Large intestine (tissue), 3 donors: ENCODE results near the gene UGT1A7. TPM values are rescaled to one million over a fixed set of nuclear protein-coding genes. Genes with fewer than 3 reads are reported as not detected.
A peak's percentile ranks its signal among the peaks of the same experiment; 100 is the strongest.
"Not testable (repeated sequence)": the region's sequence is repeated elsewhere in the genome, so short reads cannot be mapped to it uniquely, and the experiment has no call there.

Source experiments
- DNase-seq, 2 donors: peaks; one replicate each; pipeline versions ENCODE4 v3.0.0 to v3.0.0-alpha.2; 2013
- H3K27ac ChIP-seq: one replicate; pipeline ENCODE4 v1.5.1; 2013; ENCODE audit warnings: low read length
- H3K27me3 ChIP-seq: 2 replicates; pipeline ENCODE4 v1.6.1; 2013; ENCODE audit warnings: low read length; ENCODE audit not compliant: control insufficient read depth, insufficient read depth
- H3K36me3 ChIP-seq: 2 replicates; pipeline ENCODE4 v1.6.1; 2013; ENCODE audit warnings: low read length; ENCODE audit not compliant: control insufficient read depth, insufficient read depth
- H3K4me1 ChIP-seq: one replicate; pipeline ENCODE4 v1.6.1; 2013; ENCODE audit warnings: low read length; ENCODE audit not compliant: control insufficient read depth, insufficient read depth
- H3K4me3 ChIP-seq: one replicate; pipeline ENCODE4 v1.5.1; 2013; ENCODE audit warnings: low read length
- H3K9me3 ChIP-seq: one replicate; pipeline ENCODE4 v1.6.1; 2013; ENCODE audit warnings: mild to moderate bottlenecking, low read depth, low read length, moderate library complexity; ENCODE audit not compliant: control insufficient read depth
- WGBS: methylation state at CpG from one replicate; pipeline ENCODE4 v1.1.5; 2013; ENCODE audit warnings: low lambda C conversion rate; ENCODE audit not compliant: insufficient coverage; 5-methylcytosine and 5-hydroxymethylcytosine counted together
- polyA plus RNA-seq: library from polyadenylated mRNA; unstranded; fragments of 120-200 nt; gene quantifications from one replicate; pipeline ENCODE4 v1.2.1, GENCODE V29; 2013

Gene UGT1A7
- polyA plus RNA-seq, 1 donor: not detected

- Histone ChIP-seq H3K9me3 (peaks cover 12% of the 10 kb centered on the region), H3K27ac (peak overlapping the region; percentile 35), H3K4me1 (peaks cover 12% of the 10 kb centered on the region)
- not testable (repeated sequence) for DNase-seq, H3K27me3 ChIP-seq, H3K36me3 ChIP-seq, H3K4me3 ChIP-seq
- no CpG with 5 or more reads among the region's 2 CpGs for WGBS
Measured at GRCh38 chr2:233745838-233746237, 64.1 kb downstream of the UGT1A7 start.

DNA sequence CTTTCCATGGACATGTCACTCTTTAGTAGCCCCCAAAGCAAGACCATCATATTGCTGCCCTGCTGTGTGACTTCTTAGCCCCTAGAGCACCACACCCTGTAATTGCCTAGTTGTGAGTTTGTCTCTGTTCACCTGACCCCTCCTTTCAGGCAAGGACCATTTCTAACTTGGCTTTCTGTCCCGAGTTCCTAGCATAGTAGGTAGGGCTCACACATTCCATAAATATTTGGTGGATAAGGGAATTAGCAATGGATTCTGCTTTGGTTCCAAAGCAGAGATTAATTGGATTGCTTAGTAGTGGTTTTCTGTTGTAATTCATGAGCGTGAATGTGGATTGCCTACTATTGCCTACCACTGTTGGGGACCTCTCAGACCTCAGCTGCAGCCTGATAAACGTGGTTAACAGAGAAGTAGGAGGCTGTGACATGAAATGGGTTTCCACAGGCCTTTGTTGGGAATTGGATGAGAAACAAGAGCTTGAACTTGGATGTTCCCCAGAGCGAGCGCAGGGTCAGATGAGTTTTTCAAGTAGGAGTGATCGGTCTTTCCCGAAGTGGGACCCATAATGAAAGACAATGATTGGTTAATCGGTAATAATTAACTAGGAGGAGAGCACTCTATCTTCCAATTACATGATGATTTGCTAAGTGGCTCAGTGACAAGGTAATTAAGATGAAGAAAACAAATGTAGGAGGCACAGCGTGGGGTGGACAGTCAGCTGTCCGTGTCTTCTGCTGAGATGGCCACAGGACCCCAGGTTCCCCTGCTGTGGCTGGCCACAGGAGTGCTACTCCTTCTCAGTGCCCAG lies 65.0 kb downstream of the UGT1A7 start:
- Histone ChIP-seq H3K27ac (no peak overlapping the region), H3K4me1 (peaks cover 12% of the 10 kb centered on the region), H3K36me3 (no peaks in the 10 kb centered on the region), H3K27me3 (no peaks in the 10 kb centered on the region), H3K9me3 (peaks cover 16% of the 10 kb centered on the region), H3K4me3 (no peak overlapping the region)
- DNase-seq: no peak
- no CpG with 5 or more reads among the region's 10 CpGs for WGBS

DNA sequence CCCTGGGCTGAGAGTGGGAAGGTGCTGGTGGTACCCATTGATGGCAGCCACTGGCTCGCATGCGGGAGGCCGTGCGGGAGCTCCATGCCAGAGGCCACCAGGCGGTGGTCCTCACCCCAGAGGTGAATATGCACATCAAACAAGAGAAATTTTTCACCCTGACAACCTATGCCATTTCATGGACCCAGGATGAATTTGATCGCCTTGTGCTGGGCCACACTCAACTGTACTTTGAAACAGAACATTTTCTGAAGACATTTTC lies 65.5 kb downstream of the UGT1A7 start:
- DNase-seq: no peak
- H3K36me3 ChIP-seq: no peaks in the 10 kb centered on the region
- H3K9me3 ChIP-seq: peaks cover 16% of the 10 kb centered on the region
- H3K27me3 ChIP-seq: no peaks in the 10 kb centered on the region
- no peak overlapping the region for H3K4me3 ChIP-seq
- H3K27ac ChIP-seq: no peak overlapping the region
- WGBS: 100% methylated on average over 1 of the region's 6 CpGs
- H3K4me1 ChIP-seq: peaks cover 12% of the 10 kb centered on the region

- H3K27me3 ChIP-seq, H3K36me3 ChIP-seq, H3K4me3 ChIP-seq, DNase-seq, H3K4me1 ChIP-seq, H3K27ac ChIP-seq: not testable (repeated sequence)
- H3K9me3 ChIP-seq: peaks cover 17% of the 10 kb centered on the region
- no CpG with 5 or more reads among the region's 2 CpGs for whole genome bisulfite sequencing
Measured at GRCh38 chr2:233750689-233751088, 69.0 kb downstream of the UGT1A7 start.

GRCh38 chr2:233751212-233752009 lies 69.7 kb downstream of the UGT1A7 start:
- Histone ChIP-seq H3K9me3 (peaks cover 17% of the 10 kb centered on the region), H3K27ac (peak overlapping the region; percentile 41)
- H3K4me1 ChIP-seq, H3K36me3 ChIP-seq, H3K27me3 ChIP-seq, H3K4me3 ChIP-seq: not testable (repeated sequence)
- WGBS: no CpG with 5 or more reads among the region's 2 CpGs
- DNase-seq: peak in 1 of 2 donors; percentile 40

DNA sequence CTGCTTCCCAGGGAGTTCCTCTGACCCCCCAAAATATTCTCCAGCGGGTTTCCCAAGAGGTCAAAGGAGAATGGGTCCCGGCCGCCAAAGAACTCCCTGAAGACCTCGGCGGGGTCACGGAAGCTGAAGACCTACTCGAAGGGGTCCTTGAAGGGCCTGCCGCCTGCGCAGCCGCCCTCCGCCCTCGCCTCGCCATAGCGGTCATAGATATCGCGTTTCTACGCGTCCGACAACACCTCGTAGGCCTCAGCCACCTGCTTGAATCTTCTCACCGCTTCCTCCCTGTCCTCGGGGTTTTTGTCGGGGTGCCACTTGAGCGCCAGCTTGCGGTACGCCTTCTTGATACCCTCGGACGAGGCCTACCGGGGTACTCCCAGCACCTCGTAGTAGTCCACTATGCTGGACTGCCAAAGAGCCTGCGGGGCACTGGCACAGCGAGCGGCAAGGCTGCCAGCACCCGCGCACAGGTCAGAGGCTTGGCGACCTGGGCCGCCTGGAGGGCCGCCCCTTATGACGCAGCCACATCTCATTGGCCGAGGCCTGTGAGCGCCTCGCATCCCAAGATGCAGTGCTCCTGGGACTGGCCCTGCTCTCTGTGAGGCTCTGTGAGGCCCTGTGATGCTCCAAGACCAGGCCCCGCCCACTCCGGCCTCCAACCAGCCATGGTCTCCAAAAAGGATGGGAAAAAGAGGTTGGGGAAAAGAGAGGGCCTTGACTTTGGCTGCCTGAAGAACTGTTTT lies 73.3 kb downstream of the UGT1A7 start:
- Histone ChIP-seq H3K27me3 (no peaks in the 10 kb centered on the region), H3K4me1 (peaks cover 29% of the 10 kb centered on the region), H3K9me3 (peaks cover 16% of the 10 kb centered on the region), H3K27ac (no peak overlapping the region), H3K4me3 (no peak overlapping the region), H3K36me3 (no peaks in the 10 kb centered on the region)
- DNase-seq: no peak
- no CpG with 5 or more reads among the region's 44 CpGs for WGBS

- H3K4me1 ChIP-seq: peaks cover 43% of the 10 kb centered on the region
- peaks cover 14% of the 10 kb centered on the region for H3K9me3 ChIP-seq
- H3K4me3 ChIP-seq: no peak overlapping the region
- no peaks in the 10 kb centered on the region for H3K27me3 ChIP-seq
- no peaks in the 10 kb centered on the region for H3K36me3 ChIP-seq
- H3K27ac ChIP-seq: peak overlapping the region; percentile 77
- WGBS: 17% methylated on average over 2 of the region's 7 CpGs
- peak; percentile 80 to 93 for DNase-seq
Measured at GRCh38 chr2:233756429-233757081, 74.9 kb downstream of the UGT1A7 start.

GRCh38 chr2:233758141-233758540 lies 76.4 kb downstream of the UGT1A7 start:
- H3K36me3 ChIP-seq: no peaks in the 10 kb centered on the region
- peaks cover 48% of the 10 kb centered on the region for H3K4me1 ChIP-seq
- H3K9me3 ChIP-seq: peaks cover 14% of the 10 kb centered on the region
- DNase-seq: peak; percentile 42 to 82
- peak overlapping the region; percentile 77 for H3K27ac ChIP-seq
- no peaks in the 10 kb centered on the region for H3K27me3 ChIP-seq
- no peak overlapping the region for H3K4me3 ChIP-seq

GRCh38 chr2:233758849-233759248 lies 77.1 kb downstream of the UGT1A7 start:
- DNase-seq: peak in 1 of 2 donors; percentile 21
- peaks cover 14% of the 10 kb centered on the region for H3K9me3 ChIP-seq
- no CpG with 5 or more reads among the region's 2 CpGs for WGBS
- peaks cover 55% of the 10 kb centered on the region for H3K4me1 ChIP-seq
- no peak overlapping the region for H3K4me3 ChIP-seq
- peak overlapping the region; percentile 77 for H3K27ac ChIP-seq
- H3K36me3 ChIP-seq: no peaks in the 10 kb centered on the region
- no peaks in the 10 kb centered on the region for H3K27me3 ChIP-seq

- no peak within 1 kb of the TSS for H3K4me3 ChIP-seq
- H3K36me3 ChIP-seq: no peaks in the 10 kb centered on the region
- H3K27ac ChIP-seq: peak within 1 kb of the TSS; percentile 77
- H3K4me1 ChIP-seq: peaks cover 64% of the 10 kb centered on the region
- no peaks in the 10 kb centered on the region for H3K27me3 ChIP-seq
- WGBS: no CpG with 5 or more reads among the region's 6 CpGs
- H3K9me3 ChIP-seq: peaks cover 10% of the 10 kb centered on the region
- DNase-seq: peak; percentile 41 to 85
Measured at GRCh38 chr2:233760043-233760442, 78.3 kb downstream of the UGT1A7 start, which contains the start of gene UGT1A1. UGT1A1 (plus strand) TSS chr2:233760270; CDS start chr2:233760288, 18 bp downstream.
